Gastroesophageal sphincter (tissue), 3 donors: ENCODE results near the gene CACNA1C.

ENCODE experiments used
- CTCF ChIP-seq, 4 experiments: fragments of 200-600 bp in 2 of 4; fragments of 450-650 bp in 2 of 4; sonication (generic) in 1 of 4; IDR thresholded peaks; one replicate each; pipeline ENCODE4 v1.5.1; 2017 to 2019; ENCODE audit warnings: antibody characterized with exemption in 4 of 4, mild to moderate bottlenecking in 2 of 4, moderate library complexity in 2 of 4
- POLR2AphosphoS5 ChIP-seq: sonication (generic); formaldehyde crosslinking; IDR thresholded peaks from one replicate; pipeline ENCODE4 v1.6.1; 2017; ENCODE audit warnings: antibody characterized with exemption

DNA sequence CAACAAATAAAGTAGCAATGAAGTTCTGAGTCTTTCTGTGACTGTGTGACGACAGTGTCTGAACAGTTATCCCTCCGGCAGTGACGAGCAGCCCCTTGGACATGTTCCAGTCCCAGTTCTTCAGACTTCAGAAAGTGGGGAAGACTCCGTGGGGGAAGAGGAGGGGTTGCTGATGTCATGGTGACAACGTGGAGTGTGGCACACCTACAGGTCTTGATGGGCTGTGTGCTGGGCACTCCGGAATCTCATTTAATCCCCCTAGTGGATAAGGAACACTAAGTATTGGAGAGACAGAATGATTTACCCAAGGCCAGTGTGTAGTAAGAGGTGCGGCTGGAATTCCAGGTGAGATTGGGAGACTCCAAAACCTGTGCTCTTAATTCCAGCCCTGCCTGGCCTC, 280.2 kb downstream of the CACNA1C start:
- TF ChIP-seq CTCF (IDR thresholded peaks at IDR 0.05) (no peak), POLR2AphosphoS5 (no peak)
